HG02678 (cell line): ENCODE measurements around the gene ADCYAP1R1.

Experiments used
- ATAC-seq: cut with Tn5 transposase; IDR thresholded peaks from one replicate; pipeline ENCODE4 v1.9.1; 2021; ENCODE audit warnings: mild to moderate bottlenecking, moderate library complexity; ENCODE audit not compliant: unreplicated experiment

The ADCYAP1R1 gene

GRCh38 chr7:31036924-31037323, 15.2 kb upstream of the ADCYAP1R1 start:
- ATAC-seq: no peak

DNA sequence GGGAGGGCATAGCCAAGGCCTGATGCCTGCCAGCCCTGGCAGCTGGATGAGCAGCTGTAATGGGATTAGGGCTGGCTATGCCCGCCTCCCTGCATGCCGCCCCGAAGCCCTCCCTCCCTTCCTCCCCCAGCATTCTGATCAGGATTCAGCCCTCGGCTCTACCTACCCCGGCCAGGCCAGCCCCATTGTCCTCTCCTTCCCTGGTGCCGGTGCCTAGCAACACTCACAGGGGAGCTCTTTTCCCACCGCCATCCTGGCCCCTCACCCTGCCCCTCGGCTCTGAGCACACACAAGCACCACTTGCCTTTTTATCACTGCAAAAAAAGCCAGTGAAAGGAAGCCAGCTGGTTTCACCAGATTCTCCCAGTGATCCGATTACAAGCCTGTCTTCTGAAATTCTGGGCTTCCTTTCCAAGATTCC, 9.0 kb upstream of the ADCYAP1R1 start:
- no peak for ATAC-seq

GRCh38 chr7:31044529-31044928, 7.6 kb upstream of the ADCYAP1R1 start:
- ATAC-seq: no peak

GRCh38 chr7:31046723-31047122, 5.4 kb upstream of the ADCYAP1R1 start:
- ATAC-seq: no peak

- no peak for ATAC-seq
Observed at GRCh38 chr7:31047313-31048146, 4.6 kb upstream of the ADCYAP1R1 start.

DNA sequence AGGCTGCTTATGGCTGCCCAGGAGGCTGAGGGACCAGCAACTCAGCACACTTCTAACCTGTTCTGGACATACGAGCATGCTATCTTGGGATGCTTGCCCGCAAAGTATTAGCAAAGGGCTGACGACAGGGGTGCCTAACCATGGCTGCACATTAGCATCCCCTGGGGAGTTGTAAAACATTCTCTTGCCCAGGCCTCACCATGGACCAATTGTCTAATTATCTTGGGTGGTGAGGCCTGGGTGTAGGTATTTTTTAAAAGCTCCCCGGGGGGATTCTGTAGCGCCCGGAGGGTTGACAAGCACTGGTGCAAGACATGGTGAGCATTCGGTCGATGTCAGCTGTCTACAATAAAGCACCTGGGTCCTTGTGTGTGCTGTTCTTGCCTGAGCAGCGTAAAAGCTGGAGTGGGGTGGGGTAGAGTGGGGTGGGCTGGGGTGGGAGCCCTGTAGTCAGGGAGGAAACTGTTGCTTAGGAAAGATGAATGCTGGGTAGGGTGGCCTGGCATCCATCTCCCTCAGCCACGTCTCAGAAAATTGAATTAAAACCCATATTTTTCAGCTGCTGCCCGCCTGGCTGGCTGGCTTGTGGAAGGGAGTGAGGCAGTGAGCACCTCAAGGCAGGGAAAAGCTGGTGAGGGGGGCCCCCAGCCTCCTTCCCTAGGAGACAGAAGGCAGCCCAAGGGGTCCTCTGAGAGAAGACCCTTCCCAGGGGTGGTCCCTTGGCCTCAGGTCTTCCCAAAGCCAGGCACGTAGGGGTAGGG, 2.9 kb upstream of the ADCYAP1R1 start:
- no peak for ATAC-seq

DNA sequence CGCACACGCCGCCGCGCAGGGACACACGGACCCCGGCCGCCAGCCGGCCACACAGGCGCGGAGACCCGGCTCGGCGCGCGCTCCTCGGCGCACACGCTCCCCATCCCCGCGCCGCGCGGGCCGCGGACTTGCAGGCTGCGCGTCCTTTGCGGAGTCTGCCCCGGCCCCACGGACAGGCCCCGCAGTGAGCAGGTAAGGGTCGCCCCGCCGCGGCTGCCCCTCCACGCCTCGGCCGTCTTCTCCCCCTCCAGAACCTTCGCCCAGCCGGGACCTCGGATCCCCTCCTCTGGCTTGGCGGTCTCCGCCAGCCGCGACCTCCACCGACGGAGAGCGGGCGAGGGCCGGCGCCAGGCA, 356 bp downstream of the ADCYAP1R1 start:
- no peak for ATAC-seq

GRCh38 chr7:31052841-31053601, 913 bp downstream of the ADCYAP1R1 start:
- no peak for ATAC-seq

DNA sequence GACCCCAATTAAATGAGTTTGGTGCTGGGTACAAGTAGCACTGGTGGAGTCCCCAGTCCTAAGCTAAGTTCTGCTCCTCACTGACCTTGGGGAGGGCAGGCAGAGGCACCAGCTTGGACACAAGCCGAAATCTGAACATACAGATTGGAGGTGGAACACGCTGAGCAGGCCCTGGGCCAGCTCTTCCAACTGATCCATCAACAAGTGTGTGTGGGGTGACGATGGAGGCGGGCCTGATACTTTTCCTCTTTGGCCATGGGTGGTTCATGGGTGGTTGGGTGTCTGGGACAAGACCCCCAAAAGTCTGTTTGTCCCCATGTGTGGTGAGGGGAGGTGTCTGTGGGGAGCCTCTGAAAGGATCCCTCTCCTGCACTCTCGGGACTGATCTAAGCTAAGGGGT, 1.9 kb downstream of the ADCYAP1R1 start:
- ATAC-seq: no peak

DNA sequence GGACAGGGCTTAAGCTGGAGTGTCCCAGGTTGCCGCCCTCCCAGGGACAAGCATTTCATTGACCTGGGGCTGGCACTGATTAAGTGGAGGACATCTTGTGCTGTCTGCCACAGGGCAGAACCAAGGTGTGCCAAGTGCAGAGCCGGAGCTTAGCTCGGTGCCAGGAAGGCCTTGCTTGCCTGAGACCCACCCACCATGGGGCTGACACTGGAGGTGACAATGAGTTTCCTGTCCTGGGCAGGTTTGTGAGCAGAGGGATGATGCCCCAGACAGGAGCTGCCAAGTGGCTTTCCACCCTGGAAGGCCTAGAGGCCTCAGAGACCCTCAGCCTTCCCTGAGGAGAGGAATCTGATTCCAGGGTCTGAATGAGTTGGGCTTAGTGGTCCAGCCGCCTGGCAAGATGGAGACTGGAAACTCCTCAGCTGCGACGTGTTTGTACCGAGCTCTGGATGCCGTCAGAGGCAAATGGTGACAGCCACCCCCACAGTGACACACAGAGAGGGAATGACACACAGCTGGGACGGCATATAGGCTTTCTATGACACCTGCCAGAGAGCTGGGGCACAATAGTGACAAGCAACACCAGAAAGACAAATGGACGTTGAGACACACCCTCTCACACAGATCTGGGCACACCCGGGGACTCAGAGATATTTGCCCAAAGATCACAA, 2.6 kb downstream of the ADCYAP1R1 start:
- no peak for ATAC-seq

- ATAC-seq: no peak
Observed at GRCh38 chr7:31055471-31055870, 3.4 kb downstream of the ADCYAP1R1 start.

GRCh38 chr7:31056775-31057346, 4.8 kb downstream of the ADCYAP1R1 start:
- ATAC-seq: no peak

DNA sequence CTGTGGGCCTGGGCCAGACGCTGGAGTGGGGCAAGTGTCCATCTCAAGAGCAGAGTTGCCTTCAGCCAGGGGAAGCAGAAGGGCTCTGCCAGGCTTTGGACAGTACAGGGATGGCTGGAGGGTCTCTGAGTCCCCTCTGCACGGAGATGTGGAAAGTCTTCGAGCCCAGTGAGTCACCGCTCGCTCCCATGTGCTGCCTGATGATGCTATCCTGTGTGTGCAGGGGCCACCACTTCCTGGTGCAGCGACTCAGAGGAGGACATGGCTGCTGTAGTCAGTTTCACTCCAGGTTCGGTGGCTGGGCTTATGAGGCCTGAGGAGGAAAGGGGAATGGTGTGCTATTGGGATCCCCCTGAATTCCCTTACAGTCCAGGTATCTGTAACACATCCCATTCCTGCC, 6.0 kb downstream of the ADCYAP1R1 start:
- ATAC-seq: no peak

DNA sequence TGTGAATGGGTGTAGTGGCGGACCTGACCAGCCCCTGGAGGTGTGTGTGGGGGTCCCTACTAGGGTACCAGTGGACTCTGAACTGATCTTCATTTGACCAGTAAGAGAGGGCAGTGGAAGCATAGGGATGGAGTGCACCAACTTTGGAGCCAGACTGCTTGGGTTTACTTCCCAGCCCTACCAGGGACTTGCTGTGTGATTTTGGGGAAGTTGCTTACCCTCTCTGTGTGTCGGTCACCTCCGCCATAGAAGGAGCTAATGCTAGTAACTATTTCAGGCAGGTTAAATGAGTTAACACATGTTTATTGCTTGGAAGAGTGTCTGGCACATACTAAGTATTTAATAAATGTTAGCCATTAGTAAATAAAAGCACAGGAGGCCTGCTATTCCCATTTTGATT, 6.6 kb downstream of the ADCYAP1R1 start:
- ATAC-seq: no peak

DNA sequence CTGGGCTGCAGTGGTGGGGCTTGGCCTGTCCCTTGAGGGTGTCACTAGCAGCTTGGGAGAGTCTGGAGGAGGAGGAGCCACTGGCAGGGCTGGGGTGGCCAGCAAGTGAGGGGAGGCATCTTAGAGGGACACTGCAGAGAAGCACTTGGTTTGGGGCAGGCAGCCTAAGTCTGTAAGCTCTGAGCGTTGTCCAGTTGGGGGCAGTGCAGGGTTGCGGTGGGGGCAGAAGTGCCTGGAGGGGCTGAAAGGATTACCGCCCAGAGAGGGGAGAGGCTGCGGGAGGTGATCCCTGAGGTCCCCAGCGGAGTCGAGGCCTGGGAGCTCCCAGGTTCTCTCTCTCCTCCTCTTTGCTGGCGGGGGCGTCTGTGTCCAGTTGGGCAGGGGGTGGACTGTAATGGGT, 7.4 kb downstream of the ADCYAP1R1 start:
- ATAC-seq: no peak

GRCh38 chr7:31061185-31061584, 9.1 kb downstream of the ADCYAP1R1 start:
- ATAC-seq: no peak

DNA sequence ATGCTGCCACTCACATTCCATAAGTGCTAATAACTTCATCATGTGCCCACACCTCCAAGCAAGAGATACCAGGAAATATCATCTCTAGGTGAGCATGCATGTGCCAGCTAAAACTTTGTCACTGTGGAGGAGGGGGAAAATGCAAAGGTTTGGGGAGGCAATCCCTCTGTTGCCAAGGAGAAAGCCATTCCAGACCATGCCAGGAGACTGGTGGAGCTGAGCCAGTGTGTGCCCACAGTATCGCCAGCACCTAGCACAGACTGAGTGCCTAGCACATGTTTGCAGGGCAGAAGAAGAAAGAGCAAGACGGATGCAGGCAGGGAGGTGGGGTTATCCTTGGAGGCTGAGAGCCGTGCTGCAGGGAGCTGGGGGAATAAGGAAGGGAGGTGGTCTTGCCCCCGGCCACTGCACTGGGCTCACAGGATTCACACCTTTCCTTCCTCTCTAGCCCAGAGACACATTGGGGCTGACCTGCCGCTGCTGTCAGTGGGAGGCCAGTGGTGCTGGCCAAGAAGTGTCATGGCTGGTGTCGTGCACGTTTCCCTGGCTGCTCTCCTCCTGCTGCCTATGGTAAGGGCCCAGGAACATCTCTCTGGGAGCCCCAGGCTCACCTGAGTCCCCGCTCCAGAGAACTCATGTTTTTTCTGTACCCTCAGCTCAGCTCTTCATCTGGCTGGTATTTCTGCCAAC, 10.8 kb downstream of the ADCYAP1R1 start:
- no peak for ATAC-seq

DNA sequence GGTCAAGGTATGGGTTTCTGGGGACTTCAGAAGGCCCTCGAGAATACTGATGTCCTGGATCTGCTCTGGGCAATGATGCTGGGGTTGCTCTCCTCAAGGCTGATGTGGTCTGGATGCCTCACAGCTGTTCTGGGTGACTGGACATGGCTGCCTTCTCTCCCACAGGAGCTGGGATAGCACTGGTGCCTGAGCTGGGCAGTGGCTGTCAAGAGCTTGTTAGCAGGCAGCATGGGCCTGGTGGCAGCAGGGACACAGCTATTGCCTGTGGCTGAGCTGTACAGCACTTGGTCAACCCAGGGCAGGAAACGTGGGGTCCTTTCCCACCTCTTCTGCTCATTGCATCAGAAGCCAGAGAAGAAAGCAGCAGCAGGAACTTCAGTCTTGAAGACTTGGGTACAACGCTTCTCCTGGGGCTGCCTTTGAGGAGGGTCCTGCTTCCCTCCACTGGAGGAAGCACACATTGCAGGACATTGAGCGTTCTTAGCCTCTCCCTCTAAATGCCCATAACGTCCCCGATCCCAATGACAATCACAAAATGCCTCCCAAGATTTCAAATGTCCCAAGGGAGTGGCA, 13.0 kb downstream of the ADCYAP1R1 start:
- ATAC-seq: no peak

GRCh38 chr7:31065840-31066239, 13.7 kb downstream of the ADCYAP1R1 start:
- ATAC-seq: no peak
